GM12875 (cell line): Measurements from ENCODE around the gene TAF7L.

Experiments
- H3K4me3 ChIP-seq: one replicate; pipeline ENCODE4 v1.5.1; 2011; ENCODE audit warnings: low read depth, low read length, control low read depth
- CTCF ChIP-seq: IDR thresholded peaks from 2 replicates; pipeline ENCODE4 v1.5.1; 2011; ENCODE audit warnings: low read depth, mild to moderate bottlenecking, control low read depth, inconsistent platforms, low read length, moderate library complexity, borderline replicate concordance; ENCODE audit not compliant: insufficient read depth

The TAF7L gene

GRCh38 chrX:101220662-101221260 is 70.4 kb downstream of the TAF7L start:
- no peak overlapping the region for H3K4me3 ChIP-seq
- no peak for TF ChIP-seq CTCF

GRCh38 chrX:101219864-101220346 is 71.2 kb downstream of the TAF7L start:
- no peak for TF ChIP-seq CTCF
- H3K4me3 ChIP-seq: no peak overlapping the region

- H3K4me3 ChIP-seq: no peak within 1 kb of the TSS
These were observed 71.8 kb downstream of the TAF7L start, which contains the start of gene DRP2 for GRCh38 chrX:101219116-101219863. Gene DRP2 (plus strand): TSS chrX:101219786. CDS start chrX:101231648, 11,862 bp downstream.

More at GRCh38 chrX:101219116-101219863, 71.8 kb downstream of the TAF7L start, which contains the start of gene DRP2:
- no peak for TF ChIP-seq CTCF
